ENCODE results near the gene XPR1.

GRCh38 chr1:180884588-180885300 is 252.9 kb downstream of the XPR1 start:
- no peak for TF ChIP-seq POLR2A (IDR thresholded peaks at IDR 0.05; ENCODE audit: low read depth, low read length)
- TF ChIP-seq POLR2AphosphoS5 (IDR thresholded peaks at IDR 0.05; ENCODE audit: low read depth, low read length) = no peak
- TF ChIP-seq TAF1 (IDR thresholded peaks at IDR 0.05; ENCODE audit: low read depth, low read length) = no peak
- TF ChIP-seq SPI1 (IDR thresholded peaks at IDR 0.05; ENCODE audit: low read depth, low read length) = no peak
- TF ChIP-seq PAX5 (IDR thresholded peaks at IDR 0.05; ENCODE audit: insufficient read depth, low read length, severe bottlenecking) = no peak
- TF ChIP-seq POU2F2 (IDR thresholded peaks at IDR 0.05; ENCODE audit: low read depth, low read length) = no peak
